Activated CD4-positive, alpha-beta T cell treated with anti-CD3 and anti-CD28 coated beads, Interleukin-2, amount 50 U/mL, for 16 hours (primary cell): ENCODE results near the gene PCGF2.

ENCODE experiments used
- DNase-seq: peaks from one replicate; pipeline ENCODE4 v3.0.0-alpha.2; 2020

PCGF2 gene

GRCh38 chr17:38751144-38751807, 3.1 kb upstream of the PCGF2 start:
- DNase-seq, result no peak

GRCh38 chr17:38750312-38751121, 2.4 kb upstream of the PCGF2 start:
- DNase-seq, result no peak

- DNase-seq, result no peak
These were observed 1.8 kb upstream of the PCGF2 start for GRCh38 chr17:38750044-38750311.

- DNase-seq, result no peak
These were observed 1.3 kb upstream of the PCGF2 start for GRCh38 chr17:38749223-38750043.

GRCh38 chr17:38748892-38749222, 721 bp upstream of the PCGF2 start:
- no peak for DNase-seq

GRCh38 chr17:38747463-38748148, 530 bp downstream of the PCGF2 start:
- DNase-seq, result no peak

DNA sequence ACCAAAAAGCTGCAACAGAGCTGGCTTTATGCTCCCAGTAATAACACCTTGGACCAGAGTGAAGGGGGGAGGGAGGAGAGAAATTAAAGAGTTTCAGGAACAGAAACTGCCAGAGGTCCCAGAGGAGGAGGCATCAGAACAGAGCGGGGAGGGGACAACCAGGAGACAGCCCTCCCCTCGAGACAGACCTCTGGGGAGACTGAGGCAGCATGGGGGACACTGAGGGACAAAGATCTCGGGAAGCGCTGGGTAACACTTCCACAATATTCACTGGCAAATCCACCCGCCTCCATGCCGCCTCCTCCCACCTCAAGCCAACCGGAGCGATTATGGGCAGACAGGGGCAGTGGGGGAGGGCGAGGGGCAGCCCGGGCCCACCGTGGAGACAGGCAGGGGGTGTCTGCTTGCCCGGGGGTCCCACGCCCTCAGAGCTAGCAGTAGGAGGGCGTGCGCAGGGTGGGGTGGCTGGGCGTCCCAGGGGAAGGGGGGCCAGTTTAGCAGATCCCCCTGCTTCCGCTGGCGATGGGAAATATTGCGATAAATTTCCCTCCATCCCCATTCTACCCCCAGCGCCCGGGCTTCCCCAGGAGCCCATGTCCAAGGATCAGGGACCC, 1.2 kb downstream of the PCGF2 start:
- no peak for DNase-seq

DNA sequence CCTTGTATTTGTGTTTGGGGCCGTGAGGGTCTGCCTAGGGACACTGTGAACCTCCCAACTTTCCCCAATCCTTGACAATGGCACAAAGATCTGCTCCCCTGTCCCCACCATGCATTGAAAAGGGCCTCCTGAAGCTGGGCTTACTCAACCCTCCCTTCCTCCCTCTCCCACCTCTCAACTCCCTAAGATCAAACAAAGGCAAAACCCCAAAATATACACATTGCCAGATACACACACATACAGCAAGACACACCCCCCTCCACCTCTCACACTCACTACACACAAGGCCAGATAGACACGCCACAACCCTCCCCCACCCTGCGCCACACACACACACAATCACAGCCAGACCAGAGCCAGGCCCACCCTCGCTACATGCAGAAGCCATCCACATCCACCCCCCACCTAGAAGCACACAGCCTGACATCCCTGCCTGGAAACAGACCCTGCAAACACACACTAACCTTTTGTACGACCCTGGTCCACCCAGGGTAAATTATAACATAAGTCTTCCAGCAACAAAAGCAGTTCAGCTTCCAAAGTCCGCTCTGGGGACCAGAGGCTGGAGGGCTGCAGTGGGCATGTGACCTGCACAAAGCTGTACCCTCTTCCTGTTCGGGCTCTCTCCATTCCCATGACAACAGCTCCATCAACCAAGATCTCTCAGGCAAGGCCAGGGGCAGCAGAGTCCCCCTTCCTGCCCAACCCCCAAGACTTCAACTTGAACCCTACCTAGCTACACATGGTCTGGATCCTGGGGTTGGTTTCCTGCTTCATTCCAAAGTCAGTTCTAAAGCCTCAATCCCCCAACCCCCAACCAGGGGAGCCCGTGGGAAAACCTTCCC, 1.9 kb downstream of the PCGF2 start:
- DNase-seq, result no peak

- DNase-seq, result no peak
These were observed 2.6 kb downstream of the PCGF2 start for GRCh38 chr17:38745545-38745944.

DNA sequence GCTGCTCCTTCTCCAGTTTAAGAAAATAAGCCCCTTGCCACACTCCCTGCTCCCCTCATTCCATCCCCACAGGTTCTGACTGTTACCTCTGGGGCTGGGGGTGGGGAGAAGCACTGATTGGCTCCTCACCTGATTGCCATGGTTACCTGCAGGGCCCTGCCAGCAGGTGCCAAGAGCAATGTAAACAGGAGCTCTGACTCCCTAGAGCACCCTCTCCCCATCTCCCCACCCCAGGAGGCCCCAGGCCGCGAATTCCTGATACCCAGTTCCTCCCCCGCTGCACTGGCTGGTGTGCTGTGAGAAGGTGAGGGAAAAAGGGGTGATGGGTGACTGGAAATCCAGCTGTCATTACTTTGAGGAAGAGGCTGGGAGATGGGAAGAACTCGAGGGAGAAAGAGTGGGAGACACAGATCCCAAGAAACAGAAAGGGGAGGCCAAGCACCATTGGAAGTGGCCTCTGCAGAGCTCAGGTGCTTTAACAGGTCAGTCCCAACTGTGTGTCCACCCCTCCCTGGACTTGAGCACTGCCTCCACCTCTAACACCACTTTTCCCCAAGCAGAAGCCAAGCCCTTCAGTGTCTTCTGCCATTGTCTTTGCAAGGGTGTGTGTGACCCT, 4.5 kb downstream of the PCGF2 start:
- no peak for DNase-seq

GRCh38 chr17:38742411-38743308, 5.5 kb downstream of the PCGF2 start:
- DNase-seq, result no peak

GRCh38 chr17:38741921-38742410, 6.2 kb downstream of the PCGF2 start:
- no peak for DNase-seq

DNA sequence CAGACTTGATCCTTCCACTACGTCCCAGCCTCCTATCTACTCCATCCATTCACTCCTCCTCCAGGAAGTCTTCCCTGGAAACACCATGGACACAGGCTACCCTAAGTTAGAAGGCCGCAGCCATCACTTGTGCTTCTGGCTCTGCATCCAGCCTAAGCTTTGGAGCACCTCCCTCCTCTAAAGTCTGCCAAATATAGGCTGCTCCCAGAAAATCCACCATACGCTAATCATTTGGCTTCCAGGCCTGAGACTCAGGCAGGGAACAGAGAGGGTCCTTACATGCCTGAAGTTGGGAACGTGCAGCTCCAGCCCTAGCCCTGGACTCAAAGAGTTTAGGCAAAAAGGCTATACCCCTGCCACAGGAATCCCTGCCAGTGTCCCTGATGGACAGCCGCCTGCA, 6.7 kb downstream of the PCGF2 start:
- no peak for DNase-seq

DNA sequence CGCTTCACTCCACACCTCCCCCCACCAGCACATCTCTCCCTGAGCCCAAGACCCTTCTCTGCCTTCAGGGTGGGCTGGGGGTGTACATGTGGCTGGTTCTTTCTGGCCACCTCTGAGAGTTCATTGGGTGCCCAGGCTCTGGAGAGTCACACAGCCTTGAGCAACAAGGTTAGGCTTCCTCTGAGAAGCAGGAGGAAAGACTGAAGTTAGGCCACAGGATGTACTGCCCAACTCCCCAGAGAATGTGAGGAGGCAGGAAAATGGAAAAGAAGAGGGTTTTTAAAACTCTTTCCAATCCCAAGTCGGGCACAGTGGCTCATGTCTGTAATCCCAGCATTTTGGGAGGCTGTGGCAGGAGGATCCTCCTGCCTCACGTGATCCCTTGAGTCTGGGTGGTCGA, 7.3 kb downstream of the PCGF2 start:
- DNase-seq, result no peak

- no peak for DNase-seq
These were observed 8.1 kb downstream of the PCGF2 start for GRCh38 chr17:38740044-38740443.

- DNase-seq, result no peak
These were observed 8.8 kb downstream of the PCGF2 start for GRCh38 chr17:38739305-38739704.

GRCh38 chr17:38738686-38739085, 9.4 kb downstream of the PCGF2 start:
- no peak for DNase-seq

GRCh38 chr17:38738007-38738662, 10.0 kb downstream of the PCGF2 start:
- DNase-seq, result no peak

GRCh38 chr17:38735161-38735997, 12.8 kb downstream of the PCGF2 start:
- DNase-seq, result peak; percentile 69
